Stimulated activated effector memory CD8-positive, alpha-beta T cell treated with anti-CD3 and anti-CD28 coated beads, Interleukin-12 subunit alpha, Interleukin-12 subunit beta, amount 100 ng/mL, for 72 hours (primary cell): Measurements from ENCODE around the gene CAMK2D.

Source experiments
- ATAC-seq: fragments of 150-1000 bp; cut with Tn5 transposase; 2 replicates; pipeline ENCODE4 v1.10.0; 2021
- DNase-seq, 2 donors: peaks; one replicate each; pipeline ENCODE4 v3.0.0; 2021 to 2022; ENCODE audit warnings: low spot score in 2 of 2
- H3K27ac Mint-ChIP-seq: one replicate; pipeline ENCODE4 v1.8.0; 2022; ENCODE audit warnings: mild to moderate bottlenecking, mixed read lengths
- H3K36me3 Mint-ChIP-seq: one replicate; pipeline ENCODE4 v1.8.0; 2022; ENCODE audit warnings: mild to moderate bottlenecking, mixed read lengths
- H3K4me1 Mint-ChIP-seq: one replicate; pipeline ENCODE4 v1.8.0; 2022; ENCODE audit warnings: mixed read lengths
- H3K4me3 Mint-ChIP-seq: one replicate; pipeline ENCODE4 v1.8.0; 2022; ENCODE audit warnings: mild to moderate bottlenecking, mixed read lengths
- H3K9me3 Mint-ChIP-seq: one replicate; pipeline ENCODE4 v1.8.0; 2022; ENCODE audit warnings: mixed read lengths

Gene CAMK2D

GRCh38 chr4:113556382-113557134 lies 205.0 kb downstream of the CAMK2D start:
- H3K27ac Mint-ChIP-seq: peak overlapping the region; percentile 16
- ATAC-seq (no peak), DNase-seq (no peak)
- H3K4me1 Mint-ChIP-seq: peaks cover 6% of the 10 kb centered on the region
- peaks cover 21% of the 10 kb centered on the region for H3K36me3 Mint-ChIP-seq
- H3K4me3 Mint-ChIP-seq: no peak overlapping the region
- H3K9me3 Mint-ChIP-seq: no peaks in the 10 kb centered on the region

DNA sequence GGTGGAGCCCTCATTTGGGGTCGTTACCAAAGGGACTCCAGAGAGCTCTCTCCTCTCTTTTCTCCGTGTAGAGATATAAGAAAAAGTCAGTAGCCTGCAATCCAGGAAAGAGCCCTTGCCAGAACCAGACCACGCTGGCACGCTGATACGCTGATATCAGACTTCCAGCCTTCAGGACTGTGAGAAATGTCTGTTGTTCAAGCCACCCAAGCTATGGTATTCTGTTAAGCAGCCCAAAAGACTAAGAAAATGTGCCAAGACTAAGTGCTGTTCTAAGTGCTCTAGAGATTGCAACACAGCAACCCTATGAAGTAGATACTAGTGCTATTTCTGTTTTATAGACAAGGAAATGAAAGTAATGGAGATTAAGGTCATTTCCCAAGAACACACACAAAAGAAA lies 205.7 kb downstream of the CAMK2D start:
- no peak for DNase-seq
- no peak for ATAC-seq
- H3K4me3 Mint-ChIP-seq: no peak overlapping the region
- H3K9me3 Mint-ChIP-seq: no peaks in the 10 kb centered on the region
- H3K36me3 Mint-ChIP-seq: peaks cover 26% of the 10 kb centered on the region
- no peak overlapping the region for H3K27ac Mint-ChIP-seq
- H3K4me1 Mint-ChIP-seq: peaks cover 6% of the 10 kb centered on the region

GRCh38 chr4:113553082-113553481 lies 208.5 kb downstream of the CAMK2D start:
- peaks cover 41% of the 10 kb centered on the region for H3K36me3 Mint-ChIP-seq
- H3K27ac Mint-ChIP-seq: no peak overlapping the region
- DNase-seq (no peak), ATAC-seq (no peak)
- no peaks in the 10 kb centered on the region for H3K9me3 Mint-ChIP-seq
- H3K4me3 Mint-ChIP-seq: no peak overlapping the region
- peaks cover 12% of the 10 kb centered on the region for H3K4me1 Mint-ChIP-seq

GRCh38 chr4:113550510-113550909 lies 211.0 kb downstream of the CAMK2D start:
- ATAC-seq: no peak
- H3K27ac Mint-ChIP-seq: no peak overlapping the region

GRCh38 chr4:113548303-113548702 lies 213.2 kb downstream of the CAMK2D start:
- no peaks in the 10 kb centered on the region for H3K9me3 Mint-ChIP-seq
- no peak overlapping the region for H3K4me3 Mint-ChIP-seq
- peaks cover 68% of the 10 kb centered on the region for H3K36me3 Mint-ChIP-seq
- DNase-seq (no peak), ATAC-seq (no peak)
- H3K4me1 Mint-ChIP-seq: peaks cover 10% of the 10 kb centered on the region
- H3K27ac Mint-ChIP-seq: no peak overlapping the region

More at GRCh38 chr4:113550510-113550909, 211.0 kb downstream of the CAMK2D start:
- no peaks in the 10 kb centered on the region for H3K9me3 Mint-ChIP-seq
- no peak overlapping the region for H3K4me3 Mint-ChIP-seq
- DNase-seq: no peak
- H3K4me1 Mint-ChIP-seq: peaks cover 10% of the 10 kb centered on the region
- H3K36me3 Mint-ChIP-seq: peaks cover 58% of the 10 kb centered on the region

DNA sequence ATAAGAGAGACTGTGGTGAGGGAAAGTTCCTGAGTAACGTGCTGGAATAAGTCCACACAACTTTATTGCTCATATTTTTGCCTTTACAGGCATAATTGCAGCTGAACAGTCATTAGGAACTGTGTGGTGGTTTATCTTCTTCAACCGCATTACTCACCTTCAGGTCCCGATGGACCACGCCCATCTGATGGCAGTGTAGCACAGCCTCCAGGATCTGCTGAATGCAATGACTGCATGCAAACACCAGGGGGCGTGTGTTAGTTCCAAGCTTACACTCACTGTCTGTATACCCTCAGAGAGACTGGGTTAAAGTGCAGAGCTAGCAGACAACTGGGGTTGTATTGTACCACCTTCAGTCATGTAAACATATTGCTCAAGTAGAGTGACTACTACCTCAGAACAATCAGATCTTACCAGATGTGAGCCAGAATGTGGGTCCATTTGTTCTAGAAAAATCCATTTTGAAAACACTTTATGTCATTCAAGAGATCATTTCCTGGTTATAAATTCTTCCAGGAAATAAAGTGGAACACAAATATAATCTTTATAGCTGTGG lies 214.0 kb downstream of the CAMK2D start:
- H3K27ac Mint-ChIP-seq: peak overlapping the region; percentile 69
- peaks cover 10% of the 10 kb centered on the region for H3K4me1 Mint-ChIP-seq
- DNase-seq (peak; percentile 78 to 93), ATAC-seq (peak; percentile 99)
- H3K4me3 Mint-ChIP-seq: no peak overlapping the region
- no peaks in the 10 kb centered on the region for H3K9me3 Mint-ChIP-seq
- peaks cover 63% of the 10 kb centered on the region for H3K36me3 Mint-ChIP-seq

DNA sequence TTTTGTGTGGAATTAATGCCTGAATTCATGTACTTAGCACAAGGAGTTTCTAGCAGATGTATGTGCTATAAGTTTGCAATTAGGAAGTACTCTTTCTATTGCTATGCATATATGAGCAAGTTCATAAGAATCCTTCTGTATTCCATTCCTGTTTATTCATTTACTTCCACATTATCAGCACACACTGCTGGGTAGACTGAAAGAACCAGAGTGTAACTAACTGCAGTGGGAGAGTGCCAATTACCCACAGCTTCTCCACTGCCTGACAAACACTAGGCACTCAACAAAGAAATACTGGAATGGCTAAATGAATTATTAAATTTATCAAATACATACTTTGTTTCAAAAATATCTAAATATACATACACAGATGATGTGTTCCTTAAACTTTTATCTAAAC lies 219.6 kb downstream of the CAMK2D start:
- DNase-seq: no peak
- H3K4me1 Mint-ChIP-seq: peaks cover 24% of the 10 kb centered on the region
- peaks cover 49% of the 10 kb centered on the region for H3K36me3 Mint-ChIP-seq
- H3K9me3 Mint-ChIP-seq: no peaks in the 10 kb centered on the region
- H3K4me3 Mint-ChIP-seq: no peak overlapping the region
- no peak overlapping the region for H3K27ac Mint-ChIP-seq
- no peak for ATAC-seq

- DNase-seq: no peak
- no peaks in the 10 kb centered on the region for H3K9me3 Mint-ChIP-seq
- peak; percentile 48 for ATAC-seq
Measured at GRCh38 chr4:113540859-113541258, 220.7 kb downstream of the CAMK2D start.

GRCh38 chr4:113539408-113539807 lies 222.1 kb downstream of the CAMK2D start:
- Mint-ChIP-seq H3K36me3 (peaks cover 55% of the 10 kb centered on the region), H3K27ac (no peak overlapping the region), H3K4me3 (no peak overlapping the region), H3K4me1 (peaks cover 29% of the 10 kb centered on the region), H3K9me3 (no peaks in the 10 kb centered on the region)
- DNase-seq (no peak), ATAC-seq (peak; percentile 97)

More at GRCh38 chr4:113540859-113541258, 220.7 kb downstream of the CAMK2D start:
- H3K4me1 Mint-ChIP-seq: peaks cover 29% of the 10 kb centered on the region
- no peak overlapping the region for H3K4me3 Mint-ChIP-seq
- H3K27ac Mint-ChIP-seq: no peak overlapping the region
- H3K36me3 Mint-ChIP-seq: peaks cover 49% of the 10 kb centered on the region

- no peak for DNase-seq
- no peak for ATAC-seq
- H3K4me3 Mint-ChIP-seq: no peak overlapping the region
- peaks cover 61% of the 10 kb centered on the region for H3K36me3 Mint-ChIP-seq
- H3K9me3 Mint-ChIP-seq: no peaks in the 10 kb centered on the region
- peaks cover 29% of the 10 kb centered on the region for H3K4me1 Mint-ChIP-seq
- no peak overlapping the region for H3K27ac Mint-ChIP-seq
Measured at GRCh38 chr4:113537628-113538027, 223.9 kb downstream of the CAMK2D start.

DNA sequence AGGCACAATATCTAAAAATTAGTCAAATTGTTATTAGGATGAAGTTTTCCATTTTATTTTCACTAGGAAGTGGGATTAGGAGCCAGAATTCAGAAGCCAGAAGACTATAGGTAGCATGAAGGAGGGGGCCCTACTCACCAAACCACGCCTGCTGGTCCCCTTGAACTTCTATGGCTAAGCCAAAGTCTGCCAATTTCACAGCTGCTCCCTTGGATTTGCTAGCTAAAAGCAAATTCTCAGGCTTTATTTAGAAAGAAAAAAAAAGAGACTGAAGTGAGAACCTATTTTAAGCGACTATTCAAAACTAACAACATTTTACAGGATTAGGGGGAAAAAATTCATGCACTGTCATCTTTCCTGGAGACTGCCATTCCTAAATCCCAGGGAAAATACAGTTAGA lies 224.3 kb downstream of the CAMK2D start:
- no peak overlapping the region for H3K27ac Mint-ChIP-seq
- no peaks in the 10 kb centered on the region for H3K9me3 Mint-ChIP-seq
- DNase-seq: no peak
- peaks cover 64% of the 10 kb centered on the region for H3K36me3 Mint-ChIP-seq
- ATAC-seq: no peak
- no peak overlapping the region for H3K4me3 Mint-ChIP-seq
- H3K4me1 Mint-ChIP-seq: peaks cover 29% of the 10 kb centered on the region

- H3K27ac Mint-ChIP-seq: no peak overlapping the region
- ATAC-seq (no peak), DNase-seq (no peak)
- H3K36me3 Mint-ChIP-seq: peaks cover 82% of the 10 kb centered on the region
- peaks cover 17% of the 10 kb centered on the region for H3K4me1 Mint-ChIP-seq
- H3K4me3 Mint-ChIP-seq: no peak overlapping the region
- no peaks in the 10 kb centered on the region for H3K9me3 Mint-ChIP-seq
Measured at GRCh38 chr4:113534711-113535110, 226.8 kb downstream of the CAMK2D start.

- Mint-ChIP-seq H3K36me3 (peaks cover 92% of the 10 kb centered on the region), H3K27ac (no peak overlapping the region), H3K4me3 (no peak overlapping the region), H3K9me3 (no peaks in the 10 kb centered on the region), H3K4me1 (peaks cover 5% of the 10 kb centered on the region)
- DNase-seq (no peak), ATAC-seq (no peak)
Measured at GRCh38 chr4:113531572-113531971, 230.0 kb downstream of the CAMK2D start.

- no peak for ATAC-seq
- H3K36me3 Mint-ChIP-seq: peaks cover 94% of the 10 kb centered on the region
- peaks cover 13% of the 10 kb centered on the region for H3K4me1 Mint-ChIP-seq
- DNase-seq: no peak
- no peak overlapping the region for H3K4me3 Mint-ChIP-seq
- H3K9me3 Mint-ChIP-seq: no peaks in the 10 kb centered on the region
- H3K27ac Mint-ChIP-seq: peak overlapping the region; percentile 14
Measured at GRCh38 chr4:113528395-113528794, 233.1 kb downstream of the CAMK2D start.

DNA sequence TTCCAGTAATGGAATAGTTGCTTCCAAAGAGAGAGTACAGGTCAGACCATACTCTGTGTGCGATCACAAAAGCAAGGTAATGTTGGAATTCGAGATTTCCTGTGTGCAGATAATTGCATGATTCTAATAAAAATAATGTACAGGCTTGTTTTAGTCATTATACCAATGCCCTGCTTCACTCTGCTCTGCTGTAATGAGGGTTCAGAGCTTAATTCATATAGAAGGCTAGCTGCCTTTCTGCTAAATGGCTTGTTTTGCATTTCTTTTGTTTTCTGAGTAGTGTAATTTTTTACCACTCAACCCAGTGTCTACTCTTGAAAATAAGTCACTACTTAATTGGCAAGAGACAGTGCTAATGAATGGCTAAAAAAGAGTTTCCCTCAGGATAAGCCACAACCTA lies 236.0 kb downstream of the CAMK2D start:
- ATAC-seq (no peak), DNase-seq (no peak)
- H3K27ac Mint-ChIP-seq: no peak overlapping the region
- no peaks in the 10 kb centered on the region for H3K9me3 Mint-ChIP-seq
- H3K4me3 Mint-ChIP-seq: no peak overlapping the region
- H3K36me3 Mint-ChIP-seq: peaks cover 95% of the 10 kb centered on the region
- H3K4me1 Mint-ChIP-seq: peaks cover 13% of the 10 kb centered on the region

DNA sequence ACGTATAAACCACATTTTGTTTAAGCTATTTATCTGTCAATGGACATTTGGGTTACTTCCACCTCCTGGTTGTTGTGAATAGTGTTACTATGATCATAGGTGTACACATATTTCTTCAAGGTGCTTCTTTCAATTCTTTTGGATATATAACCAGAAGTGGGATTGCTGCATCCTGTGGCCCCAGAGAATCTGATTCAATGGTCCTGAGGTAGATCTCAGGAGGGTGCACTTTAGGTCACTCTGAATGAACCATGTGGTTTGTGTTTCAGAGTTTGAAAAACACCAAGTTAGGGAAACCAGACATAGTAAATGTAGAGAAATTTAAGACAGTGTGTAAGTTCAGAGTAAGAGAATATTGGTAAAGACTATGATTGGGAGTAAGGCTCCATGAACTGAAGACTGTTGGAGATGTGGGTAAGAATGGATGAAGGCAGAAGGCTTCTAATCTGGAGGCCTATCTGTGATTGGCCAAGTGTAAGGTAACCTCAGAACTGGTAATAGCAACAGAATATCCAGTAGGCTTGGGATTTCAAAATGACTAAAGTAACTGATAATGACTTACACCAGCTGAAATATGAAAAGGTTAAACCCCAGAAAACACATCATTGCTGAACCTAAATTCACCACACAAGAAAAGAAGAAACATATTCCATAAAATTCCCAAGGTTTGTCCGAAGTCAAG lies 236.9 kb downstream of the CAMK2D start:
- DNase-seq (no peak), ATAC-seq (peak; percentile 28)
- Mint-ChIP-seq H3K36me3 (peaks cover 88% of the 10 kb centered on the region), H3K4me3 (no peak overlapping the region), H3K4me1 (peaks cover 13% of the 10 kb centered on the region), H3K9me3 (no peaks in the 10 kb centered on the region), H3K27ac (no peak overlapping the region)
